ENCODE measurements around the gene AADACL4. TPM values are rescaled to one million over a fixed set of nuclear protein-coding genes. Genes with fewer than 3 reads are reported as not detected.

Gene AADACL4
- total and polyA plus RNA-seq, 2 of the 8 experiments (the other 6 are each of a cell fraction or from before 2014, with no cell fraction given) = 0.08 TPM; not detected in 1

- TF ChIP-seq SAP30 (IDR thresholded peaks at IDR 0.05; ENCODE audit: insufficient read depth, insufficient replicate concordance, low read length) (no peak), CTCF (IDR thresholded peaks at IDR 0.05; ENCODE audit: control extremely low read depth in 1 of 3, insufficient read depth in 1 of 3, low read depth in 1 of 3, low read length in 3 of 3) (no peak), BCL11A (IDR thresholded peaks at IDR 0.05; ENCODE audit: low read depth in 2 of 2, low read length in 2 of 2) (no peak)
Observed at GRCh38 chr1:12715896-12716437, 72.1 kb downstream of the AADACL4 start, which contains the start of gene AADACL3 (continued).

Small RNA genes within 50 kb of the gene (small RNA-seq; reads per million reads assigned to genes)
- not detected for gene AC244670.1 (ENCODE audit: insufficient read depth)

Other genes with a start within 250 kb of the AADACL4 start
- gene DHRS3, start 25.9 kb upstream of the AADACL4 start, total RNA-seq (2021; fragmentation: NEBNext Ultra II Directional; extraction: Animal tissue kit (Norgen Biotek cat#: 25700)) = 32.5 and 37.8 TPM in 2 replicates
- 36.4 and 41.9 TPM in 2 replicates for gene DHRS3, start 25.9 kb upstream of the AADACL4 start, polyA plus RNA-seq (2011; rRNA removed)
- gene AADACL3, start 72.0 kb downstream of the AADACL4 start, total RNA-seq (2021; fragmentation: NEBNext Ultra II Directional; extraction: Animal tissue kit (Norgen Biotek cat#: 25700)) = 2.3 and 2.4 TPM in 2 replicates
- gene AADACL3, start 72.0 kb downstream of the AADACL4 start, polyA plus RNA-seq (2011; rRNA removed) = 0.33 and 0.52 TPM in 2 replicates
- not detected in 2 replicates for gene CFAP107, start 102.1 kb downstream of the AADACL4 start, total RNA-seq (2021; fragmentation: NEBNext Ultra II Directional; extraction: Animal tissue kit (Norgen Biotek cat#: 25700))
- gene CFAP107, start 102.1 kb downstream of the AADACL4 start, polyA plus RNA-seq (2011; rRNA removed) = 0.13 and 0.23 TPM in 2 replicates
- not detected in 2 replicates for gene PRAMEF12, start 129.7 kb downstream of the AADACL4 start, total RNA-seq (2021; fragmentation: NEBNext Ultra II Directional; extraction: Animal tissue kit (Norgen Biotek cat#: 25700))
- gene PRAMEF12, start 129.7 kb downstream of the AADACL4 start, polyA plus RNA-seq (2011; rRNA removed) = not detected in 2 replicates
- not detected in 2 replicates for gene PRAMEF1, start 147.3 kb downstream of the AADACL4 start, total RNA-seq (2021; fragmentation: NEBNext Ultra II Directional; extraction: Animal tissue kit (Norgen Biotek cat#: 25700))
- gene PRAMEF1, start 147.3 kb downstream of the AADACL4 start, polyA plus RNA-seq (2011; rRNA removed) = not detected in 2 replicates
- not detected in 2 replicates for gene PRAMEF11, start 187.3 kb downstream of the AADACL4 start, total RNA-seq (2021; fragmentation: NEBNext Ultra II Directional; extraction: Animal tissue kit (Norgen Biotek cat#: 25700))
- gene PRAMEF11, start 187.3 kb downstream of the AADACL4 start, polyA plus RNA-seq (2011; rRNA removed) = not detected in 2 replicates
- gene HNRNPCL1, start 204.6 kb downstream of the AADACL4 start, total RNA-seq (2021; fragmentation: NEBNext Ultra II Directional; extraction: Animal tissue kit (Norgen Biotek cat#: 25700)) = not detected in 2 replicates
- gene HNRNPCL1, start 204.6 kb downstream of the AADACL4 start, polyA plus RNA-seq (2011; rRNA removed) = not detected in 2 replicates
- not detected in 2 replicates for gene PRAMEF2, start 213.0 kb downstream of the AADACL4 start, total RNA-seq (2021; fragmentation: NEBNext Ultra II Directional; extraction: Animal tissue kit (Norgen Biotek cat#: 25700))
- not detected in 2 replicates for gene PRAMEF2, start 213.0 kb downstream of the AADACL4 start, polyA plus RNA-seq (2011; rRNA removed)
- not detected in 2 replicates for gene PRAMEF4, start 242.1 kb downstream of the AADACL4 start, total RNA-seq (2021; fragmentation: NEBNext Ultra II Directional; extraction: Animal tissue kit (Norgen Biotek cat#: 25700))
- not detected in 2 replicates for gene PRAMEF4, start 242.1 kb downstream of the AADACL4 start, polyA plus RNA-seq (2011; rRNA removed)

Measured in H1 (cell line).